ENCODE results near the gene PTPRN2. TPM values are rescaled to one million over a fixed set of nuclear protein-coding genes. Genes with fewer than 3 reads are reported as not detected.

PTPRN2 gene
- total RNA-seq, 1 experiment from 2014 or later, result 1.1 TPM

DNA sequence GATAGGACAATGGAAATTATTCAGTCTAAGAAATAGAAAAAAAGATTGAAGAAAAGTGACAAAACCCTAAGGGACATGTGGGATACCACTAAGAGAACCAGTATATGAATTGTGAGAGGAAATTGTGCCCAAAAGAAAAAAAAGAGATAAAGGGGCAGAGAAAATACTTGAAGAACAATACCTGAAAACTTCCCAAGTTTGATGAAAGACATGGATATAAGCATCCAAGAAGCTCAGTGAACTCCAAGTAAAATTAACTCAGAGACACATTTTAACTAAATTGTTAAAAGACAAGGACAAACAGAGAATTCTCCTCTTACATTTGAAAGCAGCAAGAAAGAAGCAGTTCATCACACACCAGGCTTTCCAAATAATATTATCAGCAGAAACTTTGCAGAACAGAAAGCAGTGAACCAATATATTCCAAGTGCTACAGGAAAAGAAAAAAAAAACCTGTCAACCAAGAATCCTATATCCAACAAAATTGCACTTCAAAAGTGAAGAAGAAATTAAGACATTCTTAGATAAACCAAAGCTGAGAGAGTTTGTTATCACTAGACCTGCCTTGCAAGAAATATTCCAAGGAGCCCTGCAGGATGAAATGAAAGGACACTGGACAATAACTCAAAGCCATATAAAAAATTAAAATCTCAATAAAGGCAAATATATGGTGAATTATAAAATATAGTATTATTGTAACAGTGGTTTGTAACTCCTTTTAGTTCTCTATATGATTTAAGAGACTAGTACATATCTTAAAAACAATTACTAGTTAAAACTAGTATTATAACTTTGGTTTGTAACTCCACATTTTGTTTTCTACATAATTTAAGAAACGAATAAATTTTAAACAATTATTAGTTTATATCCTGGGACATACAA is 470.0 kb downstream of the PTPRN2 start:
- no TSS peak for BruUV-seq (replicated peaks)
- H3K36me3 ChIP-seq (ENCODE audit: control insufficient read depth, insufficient read depth, low read length), result no peaks in the 10 kb centered on the region
- in situ Hi-C loops (cut with HindIII; ENCODE audit: low pct_unique_long_range_greater_than_20kb, low sequenced_read_pairs), result no loop called here
- H3K4me1 ChIP-seq (ENCODE audit: control insufficient read depth, insufficient read depth, low read length), result no peaks in the 10 kb centered on the region
- no peak overlapping the region for H3K4me3 ChIP-seq (ENCODE audit: low read depth in 2 of 2, low read length in 2 of 2)
- ATAC-seq (no peak), DNase-seq (ENCODE audit: low read depth, low spot score) (no peak)
- no peak for TF ChIP-seq SIN3A (IDR thresholded peaks at IDR 0.05; ENCODE audit: borderline replicate concordance, insufficient read depth, low read depth, low read length)
- TF ChIP-seq, protein P1, sequence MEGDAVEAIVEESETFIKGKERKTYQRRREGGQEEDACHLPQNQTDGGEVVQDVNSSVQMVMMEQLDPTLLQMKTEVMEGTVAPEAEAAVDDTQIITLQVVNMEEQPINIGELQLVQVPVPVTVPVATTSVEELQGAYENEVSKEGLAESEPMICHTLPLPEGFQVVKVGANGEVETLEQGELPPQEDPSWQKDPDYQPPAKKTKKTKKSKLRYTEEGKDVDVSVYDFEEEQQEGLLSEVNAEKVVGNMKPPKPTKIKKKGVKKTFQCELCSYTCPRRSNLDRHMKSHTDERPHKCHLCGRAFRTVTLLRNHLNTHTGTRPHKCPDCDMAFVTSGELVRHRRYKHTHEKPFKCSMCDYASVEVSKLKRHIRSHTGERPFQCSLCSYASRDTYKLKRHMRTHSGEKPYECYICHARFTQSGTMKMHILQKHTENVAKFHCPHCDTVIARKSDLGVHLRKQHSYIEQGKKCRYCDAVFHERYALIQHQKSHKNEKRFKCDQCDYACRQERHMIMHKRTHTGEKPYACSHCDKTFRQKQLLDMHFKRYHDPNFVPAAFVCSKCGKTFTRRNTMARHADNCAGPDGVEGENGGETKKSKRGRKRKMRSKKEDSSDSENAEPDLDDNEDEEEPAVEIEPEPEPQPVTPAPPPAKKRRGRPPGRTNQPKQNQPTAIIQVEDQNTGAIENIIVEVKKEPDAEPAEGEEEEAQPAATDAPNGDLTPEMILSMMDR (IDR thresholded peaks at IDR 0.05), result no peak
- no peaks in the 10 kb centered on the region for H3K27me3 ChIP-seq (ENCODE audit: control insufficient read depth, insufficient read depth, low read length)
- POLR2A ChIA-PET, result interaction anchor here (0.7 kb wide), 1 partner anchor 20 kb away, joined by 5 read pairs; no protein-coding TSS in a partner anchor
- no peak overlapping the region for H3K27ac ChIP-seq (ENCODE audit: low read length)
- intact Hi-C loops (cut with micrococcal nuclease; ENCODE audit: unreplicated experiment), result no loop called here
- peaks cover 8% of the 10 kb centered on the region for H3K9me3 ChIP-seq (ENCODE audit: control insufficient read depth, insufficient read depth, low read depth, low read length)
- CTCF ChIA-PET, result no interaction called here

DNA sequence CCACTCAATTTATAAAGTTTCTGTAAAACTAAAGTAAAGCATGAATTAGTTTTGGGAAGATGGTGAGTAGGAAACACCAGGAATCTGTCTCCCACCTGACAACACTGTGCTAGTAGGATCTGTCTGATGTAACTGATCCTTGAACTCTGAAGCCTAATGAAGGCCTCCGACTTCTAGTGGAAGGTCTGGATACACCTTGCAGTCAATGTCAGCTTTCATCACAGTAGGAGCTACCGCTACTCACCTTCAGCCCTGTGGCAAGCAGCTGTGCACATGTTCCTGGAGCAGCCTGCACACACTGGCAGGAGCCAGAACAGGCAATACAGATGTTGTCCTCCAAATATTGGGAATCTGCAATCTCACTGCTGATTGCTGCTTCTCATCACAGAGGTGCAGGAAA is 471.4 kb downstream of the PTPRN2 start:
- DNase-seq (ENCODE audit: low read depth, low spot score) (no peak), ATAC-seq (no peak)
- Histone ChIP-seq H3K36me3 (ENCODE audit: control insufficient read depth, insufficient read depth, low read length) (no peaks in the 10 kb centered on the region), H3K9me3 (ENCODE audit: control insufficient read depth, insufficient read depth, low read depth, low read length) (peaks cover 8% of the 10 kb centered on the region), H3K27me3 (ENCODE audit: control insufficient read depth, insufficient read depth, low read length) (no peaks in the 10 kb centered on the region), H3K27ac (ENCODE audit: low read length) (no peak overlapping the region), H3K4me3 (ENCODE audit: low read depth in 2 of 2, low read length in 2 of 2) (no peak overlapping the region), H3K4me1 (ENCODE audit: control insufficient read depth, insufficient read depth, low read length) (no peaks in the 10 kb centered on the region)
- POLR2A ChIA-PET, result no interaction called here
- in situ Hi-C loops (cut with HindIII; ENCODE audit: low pct_unique_long_range_greater_than_20kb, low sequenced_read_pairs), result no loop called here
- CTCF ChIA-PET, result no interaction called here
- intact Hi-C loops (cut with micrococcal nuclease; ENCODE audit: unreplicated experiment), result no loop called here
- no peak for TF ChIP-seq TCF7L2 (IDR thresholded peaks at IDR 0.05; ENCODE audit: low read depth, low read length)
- no peak for TF ChIP-seq SIN3A (IDR thresholded peaks at IDR 0.05; ENCODE audit: borderline replicate concordance, insufficient read depth, low read depth, low read length)
- TF ChIP-seq, protein P2, sequence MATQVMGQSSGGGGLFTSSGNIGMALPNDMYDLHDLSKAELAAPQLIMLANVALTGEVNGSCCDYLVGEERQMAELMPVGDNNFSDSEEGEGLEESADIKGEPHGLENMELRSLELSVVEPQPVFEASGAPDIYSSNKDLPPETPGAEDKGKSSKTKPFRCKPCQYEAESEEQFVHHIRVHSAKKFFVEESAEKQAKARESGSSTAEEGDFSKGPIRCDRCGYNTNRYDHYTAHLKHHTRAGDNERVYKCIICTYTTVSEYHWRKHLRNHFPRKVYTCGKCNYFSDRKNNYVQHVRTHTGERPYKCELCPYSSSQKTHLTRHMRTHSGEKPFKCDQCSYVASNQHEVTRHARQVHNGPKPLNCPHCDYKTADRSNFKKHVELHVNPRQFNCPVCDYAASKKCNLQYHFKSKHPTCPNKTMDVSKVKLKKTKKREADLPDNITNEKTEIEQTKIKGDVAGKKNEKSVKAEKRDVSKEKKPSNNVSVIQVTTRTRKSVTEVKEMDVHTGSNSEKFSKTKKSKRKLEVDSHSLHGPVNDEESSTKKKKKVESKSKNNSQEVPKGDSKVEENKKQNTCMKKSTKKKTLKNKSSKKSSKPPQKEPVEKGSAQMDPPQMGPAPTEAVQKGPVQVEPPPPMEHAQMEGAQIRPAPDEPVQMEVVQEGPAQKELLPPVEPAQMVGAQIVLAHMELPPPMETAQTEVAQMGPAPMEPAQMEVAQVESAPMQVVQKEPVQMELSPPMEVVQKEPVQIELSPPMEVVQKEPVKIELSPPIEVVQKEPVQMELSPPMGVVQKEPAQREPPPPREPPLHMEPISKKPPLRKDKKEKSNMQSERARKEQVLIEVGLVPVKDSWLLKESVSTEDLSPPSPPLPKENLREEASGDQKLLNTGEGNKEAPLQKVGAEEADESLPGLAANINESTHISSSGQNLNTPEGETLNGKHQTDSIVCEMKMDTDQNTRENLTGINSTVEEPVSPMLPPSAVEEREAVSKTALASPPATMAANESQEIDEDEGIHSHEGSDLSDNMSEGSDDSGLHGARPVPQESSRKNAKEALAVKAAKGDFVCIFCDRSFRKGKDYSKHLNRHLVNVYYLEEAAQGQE (IDR thresholded peaks at IDR 0.05; ENCODE audit: insufficient read depth in 1 of 2, low read depth in 2 of 2, low read length in 1 of 2), result no peak
- TF ChIP-seq POLR2AphosphoS5 (IDR thresholded peaks at IDR 0.05; ENCODE audit: low read depth, low read length), result no peak
- TF ChIP-seq, protein P1 (IDR thresholded peaks at IDR 0.05), result no peak
- BruUV-seq (replicated peaks), result no TSS peak
